Forelimb muscle (tissue), 1 donor: Measurements from ENCODE around the gene SP3. TPM values are rescaled to one million over a fixed set of nuclear protein-coding genes. Genes with fewer than 3 reads are reported as not detected.
"Not testable (repeated sequence)": the region's sequence is repeated elsewhere in the genome, so short reads cannot be mapped to it uniquely, and the experiment has no call there.

Experiments
- DNase-seq: peaks from one replicate; pipeline ENCODE4 v3.0.0-alpha.2; 2013; ENCODE audit warnings: low read depth
- polyA plus RNA-seq: library from polyadenylated mRNA; unstranded; fragments of 120-200 nt; gene quantifications from one replicate; pipeline ENCODE4 v1.2.1, GENCODE V29; 2013; ENCODE audit not compliant: insufficient read length

Gene SP3
- polyA plus RNA-seq, 1 donor, result 66.0 TPM

GRCh38 chr2:173891315-173892037 is 73.7 kb downstream of the SP3 start:
- DNase-seq, result no peak

- not testable (repeated sequence) for DNase-seq
Observed at GRCh38 chr2:173889464-173889863, 75.7 kb downstream of the SP3 start.

- no peak for DNase-seq
Observed at GRCh38 chr2:173886613-173887012, 78.6 kb downstream of the SP3 start.

GRCh38 chr2:173884025-173884802 is 81.0 kb downstream of the SP3 start:
- no peak for DNase-seq

GRCh38 chr2:173881886-173882285 is 83.3 kb downstream of the SP3 start:
- no peak for DNase-seq

- no peak for DNase-seq
Observed at GRCh38 chr2:173881461-173881860, 83.7 kb downstream of the SP3 start.

- DNase-seq, result no peak
Observed at GRCh38 chr2:173880561-173880960, 84.6 kb downstream of the SP3 start.

- no peak for DNase-seq
Observed at GRCh38 chr2:173876833-173877413, 88.2 kb downstream of the SP3 start.

GRCh38 chr2:173874894-173875237 is 90.3 kb downstream of the SP3 start:
- DNase-seq, result no peak

GRCh38 chr2:173874003-173874893 is 90.9 kb downstream of the SP3 start:
- no peak for DNase-seq

GRCh38 chr2:173872714-173873113 is 92.5 kb downstream of the SP3 start:
- DNase-seq, result no peak

GRCh38 chr2:173869244-173870229 is 95.6 kb downstream of the SP3 start:
- no peak for DNase-seq

- no peak for DNase-seq
Observed at GRCh38 chr2:173868406-173868805, 96.8 kb downstream of the SP3 start.

GRCh38 chr2:173866874-173867618 is 98.1 kb downstream of the SP3 start:
- peak; percentile 60 for DNase-seq

GRCh38 chr2:173865971-173866873 is 99.0 kb downstream of the SP3 start:
- DNase-seq, result no peak

GRCh38 chr2:173862612-173863217 is 102.5 kb downstream of the SP3 start:
- no peak for DNase-seq

- no peak for DNase-seq
Observed at GRCh38 chr2:173860566-173860965, 104.6 kb downstream of the SP3 start.

- DNase-seq, result no peak
Observed at GRCh38 chr2:173860082-173860481, 105.1 kb downstream of the SP3 start.
